Measurements from ENCODE around the gene SLC16A6. TPM values are rescaled to one million over a fixed set of nuclear protein-coding genes. Genes with fewer than 3 reads are reported as not detected.
A peak's percentile ranks its signal among the peaks of the same experiment; 100 is the strongest.
"Not testable (repeated sequence)": the region's sequence is repeated elsewhere in the genome, so short reads cannot be mapped to it uniquely, and the experiment has no call there.

The SLC16A6 gene
- total RNA-seq, 6 experiments from 2014 or later, result 0.12 to 0.56 (median 0.38) TPM

DNA sequence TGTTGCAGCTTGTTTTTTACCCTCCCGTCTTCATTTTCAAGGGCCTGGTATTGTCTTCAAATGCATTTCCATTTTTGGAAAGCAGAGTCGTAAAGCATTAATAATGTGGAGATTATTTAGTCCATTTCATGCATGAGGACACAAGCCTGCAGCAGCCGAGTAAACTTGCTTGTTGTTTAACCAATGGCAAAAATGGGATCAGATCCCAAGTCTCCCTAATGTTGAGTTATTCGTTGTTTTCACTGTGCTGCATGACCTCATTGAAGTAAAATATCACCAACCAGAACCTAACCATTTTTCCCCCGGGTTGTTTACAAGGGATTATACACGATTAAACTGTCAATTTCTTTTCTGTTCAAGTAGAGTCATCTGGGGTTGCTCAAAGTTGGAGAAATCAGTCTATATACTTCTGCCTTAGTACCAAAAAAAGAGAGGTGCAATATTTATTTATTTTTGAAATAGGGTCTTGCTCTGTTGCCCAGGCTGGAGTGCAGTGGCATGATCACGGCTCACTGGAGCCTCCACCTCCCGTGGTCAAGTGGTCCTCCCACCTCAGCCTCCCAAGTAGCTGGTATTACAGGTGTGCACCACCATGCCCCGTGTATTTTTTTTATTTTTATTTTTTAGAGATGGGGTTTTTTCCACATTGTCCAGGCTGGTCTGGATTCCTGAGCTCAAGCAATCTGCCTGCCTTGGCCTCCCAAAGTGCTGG lies 30.7 kb downstream of the SLC16A6 start:
- no peak for DNase-seq
- Mint-ChIP-seq H3K27me3 (ENCODE audit: insufficient read depth) (peaks cover under 1% of the 10 kb centered on the region; the same call in 1 of the 2 replicates), H3K9me3 (no peaks in the 10 kb centered on the region), H3K36me3 (ENCODE audit: low read depth) (peaks cover 5% of the 10 kb centered on the region), H3K27ac (peak overlapping the region; percentile 57; the same call in 1 of the 2 replicates), H3K4me1 (ENCODE audit: low read depth) (peaks cover 26% of the 10 kb centered on the region), H3K4me3 (peak overlapping the region; percentile 77)
- TF ChIP-seq, protein P1, sequence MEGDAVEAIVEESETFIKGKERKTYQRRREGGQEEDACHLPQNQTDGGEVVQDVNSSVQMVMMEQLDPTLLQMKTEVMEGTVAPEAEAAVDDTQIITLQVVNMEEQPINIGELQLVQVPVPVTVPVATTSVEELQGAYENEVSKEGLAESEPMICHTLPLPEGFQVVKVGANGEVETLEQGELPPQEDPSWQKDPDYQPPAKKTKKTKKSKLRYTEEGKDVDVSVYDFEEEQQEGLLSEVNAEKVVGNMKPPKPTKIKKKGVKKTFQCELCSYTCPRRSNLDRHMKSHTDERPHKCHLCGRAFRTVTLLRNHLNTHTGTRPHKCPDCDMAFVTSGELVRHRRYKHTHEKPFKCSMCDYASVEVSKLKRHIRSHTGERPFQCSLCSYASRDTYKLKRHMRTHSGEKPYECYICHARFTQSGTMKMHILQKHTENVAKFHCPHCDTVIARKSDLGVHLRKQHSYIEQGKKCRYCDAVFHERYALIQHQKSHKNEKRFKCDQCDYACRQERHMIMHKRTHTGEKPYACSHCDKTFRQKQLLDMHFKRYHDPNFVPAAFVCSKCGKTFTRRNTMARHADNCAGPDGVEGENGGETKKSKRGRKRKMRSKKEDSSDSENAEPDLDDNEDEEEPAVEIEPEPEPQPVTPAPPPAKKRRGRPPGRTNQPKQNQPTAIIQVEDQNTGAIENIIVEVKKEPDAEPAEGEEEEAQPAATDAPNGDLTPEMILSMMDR (IDR thresholded peaks at IDR 0.05), result no peak

DNA sequence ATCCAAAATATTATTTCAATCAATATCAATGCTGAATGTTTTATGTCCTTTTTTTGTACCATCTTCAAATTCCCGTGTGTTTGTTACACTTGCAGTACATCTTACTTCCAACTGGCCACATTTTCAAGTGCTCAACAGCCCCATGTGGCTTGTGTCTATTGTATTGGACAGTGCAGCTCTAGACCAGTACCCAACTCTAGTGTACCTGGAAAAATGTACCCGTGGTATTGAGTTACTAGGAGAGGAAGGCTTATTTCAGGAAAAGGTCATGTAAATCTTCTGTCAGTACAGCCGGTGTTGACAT lies 31.3 kb downstream of the SLC16A6 start:
- H3K36me3 Mint-ChIP-seq (ENCODE audit: low read depth); H3K27me3 Mint-ChIP-seq (ENCODE audit: insufficient read depth); H3K9me3 Mint-ChIP-seq: not testable (repeated sequence)
- H3K4me1 Mint-ChIP-seq (ENCODE audit: low read depth), result peaks cover 26% of the 10 kb centered on the region
- peak; percentile 9 for DNase-seq
- H3K4me3 Mint-ChIP-seq, result peak overlapping the region; percentile 77
- peak overlapping the region; percentile 57; the same call in 1 of the 2 replicates for H3K27ac Mint-ChIP-seq

DNA sequence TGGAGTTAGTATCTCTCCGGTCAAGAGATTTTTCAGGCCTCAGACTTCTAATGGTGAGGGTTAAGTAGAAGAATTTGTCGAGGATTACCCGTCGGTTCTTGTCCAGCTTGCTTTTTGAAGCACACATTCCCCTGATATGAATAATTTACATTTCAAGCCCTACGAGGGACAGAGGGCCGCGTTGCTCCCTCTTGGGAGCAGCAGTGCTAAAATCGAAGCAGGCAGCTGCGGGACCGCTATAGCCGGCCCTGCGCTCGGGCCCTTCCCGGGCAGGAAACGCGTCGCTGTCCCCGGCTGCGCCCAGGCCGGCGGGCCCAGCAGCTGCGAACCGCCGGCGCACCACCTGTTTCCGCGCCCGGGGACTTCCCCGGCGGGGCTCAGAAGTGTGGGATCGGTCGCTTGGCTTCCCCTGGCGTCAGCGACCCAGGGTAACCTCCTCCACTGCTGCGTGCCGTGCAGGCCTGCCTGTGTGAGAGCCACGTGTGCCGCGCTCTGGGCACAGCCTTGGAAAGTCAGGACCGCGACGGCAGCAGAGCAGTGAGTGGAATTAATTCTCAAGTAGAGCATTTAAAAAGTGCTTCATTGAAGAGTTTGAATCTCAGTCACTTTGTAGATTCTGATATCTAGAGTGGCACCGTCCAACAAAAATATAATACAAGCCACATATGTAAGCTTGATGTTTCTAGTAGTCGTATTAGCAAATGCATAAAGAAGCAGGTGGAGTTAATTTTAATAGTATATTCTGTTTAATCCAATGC lies 31.9 kb downstream of the SLC16A6 start:
- peaks cover 26% of the 10 kb centered on the region for H3K4me1 Mint-ChIP-seq (ENCODE audit: low read depth)
- H3K27me3 Mint-ChIP-seq (ENCODE audit: insufficient read depth); H3K9me3 Mint-ChIP-seq; DNase-seq; H3K36me3 Mint-ChIP-seq (ENCODE audit: low read depth): not testable (repeated sequence)
- TF ChIP-seq, protein P1 (IDR thresholded peaks at IDR 0.05), result peak; percentile 36
- peak overlapping the region; percentile 77 for H3K4me3 Mint-ChIP-seq
- peak overlapping the region; percentile 72 for H3K27ac Mint-ChIP-seq

DNA sequence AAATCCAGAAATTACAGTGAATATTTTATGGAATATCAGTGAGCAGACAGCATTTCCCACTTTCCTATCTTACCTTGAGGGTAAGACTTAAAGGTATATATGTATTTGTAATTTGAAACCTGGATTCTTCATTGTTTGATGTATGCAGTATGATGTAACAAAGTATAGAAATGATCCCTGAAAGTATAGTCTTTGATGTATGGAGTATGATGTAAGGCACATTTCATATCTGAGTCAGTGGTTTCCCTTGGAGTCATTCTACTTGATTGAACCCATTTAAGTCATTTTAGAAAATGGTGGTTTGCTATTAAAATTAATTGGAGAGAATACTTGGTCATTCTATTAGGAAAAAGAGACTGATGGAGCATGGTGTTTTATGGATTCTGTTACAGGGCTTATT lies 33.0 kb downstream of the SLC16A6 start:
- no peak for DNase-seq
- Mint-ChIP-seq H3K4me1 (ENCODE audit: low read depth) (peaks cover 23% of the 10 kb centered on the region), H3K9me3 (no peaks in the 10 kb centered on the region), H3K36me3 (ENCODE audit: low read depth) (peaks cover 10% of the 10 kb centered on the region), H3K27me3 (ENCODE audit: insufficient read depth) (peaks cover 2% of the 10 kb centered on the region; the same call in 1 of the 2 replicates), H3K27ac (peak overlapping the region; percentile 30), H3K4me3 (no peak overlapping the region)
- TF ChIP-seq, protein P1 (IDR thresholded peaks at IDR 0.05), result no peak

DNA sequence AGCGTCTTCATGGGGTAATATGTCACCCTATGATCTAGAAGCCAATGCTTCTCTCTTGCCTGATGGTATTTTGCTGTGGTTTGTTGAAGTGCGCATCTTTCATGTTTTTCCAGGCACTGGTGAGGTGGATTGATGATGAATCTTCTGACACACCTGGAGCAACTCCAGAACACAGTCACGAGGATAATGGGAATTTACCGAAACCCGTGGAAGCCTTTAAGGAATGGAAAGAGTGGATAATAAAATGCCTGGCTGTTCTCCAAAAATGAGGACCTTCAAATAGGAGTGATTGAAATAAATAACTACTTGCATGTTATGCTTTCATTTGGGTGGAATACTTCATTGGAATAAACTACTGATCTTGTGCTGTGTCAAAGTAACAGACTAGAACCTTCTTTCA lies 34.2 kb downstream of the SLC16A6 start:
- Mint-ChIP-seq H3K4me1 (ENCODE audit: low read depth) (peaks cover 18% of the 10 kb centered on the region), H3K36me3 (ENCODE audit: low read depth) (peaks cover 14% of the 10 kb centered on the region)
- not testable (repeated sequence) for H3K27ac Mint-ChIP-seq; H3K9me3 Mint-ChIP-seq; H3K4me3 Mint-ChIP-seq; DNase-seq; H3K27me3 Mint-ChIP-seq (ENCODE audit: insufficient read depth)

DNA sequence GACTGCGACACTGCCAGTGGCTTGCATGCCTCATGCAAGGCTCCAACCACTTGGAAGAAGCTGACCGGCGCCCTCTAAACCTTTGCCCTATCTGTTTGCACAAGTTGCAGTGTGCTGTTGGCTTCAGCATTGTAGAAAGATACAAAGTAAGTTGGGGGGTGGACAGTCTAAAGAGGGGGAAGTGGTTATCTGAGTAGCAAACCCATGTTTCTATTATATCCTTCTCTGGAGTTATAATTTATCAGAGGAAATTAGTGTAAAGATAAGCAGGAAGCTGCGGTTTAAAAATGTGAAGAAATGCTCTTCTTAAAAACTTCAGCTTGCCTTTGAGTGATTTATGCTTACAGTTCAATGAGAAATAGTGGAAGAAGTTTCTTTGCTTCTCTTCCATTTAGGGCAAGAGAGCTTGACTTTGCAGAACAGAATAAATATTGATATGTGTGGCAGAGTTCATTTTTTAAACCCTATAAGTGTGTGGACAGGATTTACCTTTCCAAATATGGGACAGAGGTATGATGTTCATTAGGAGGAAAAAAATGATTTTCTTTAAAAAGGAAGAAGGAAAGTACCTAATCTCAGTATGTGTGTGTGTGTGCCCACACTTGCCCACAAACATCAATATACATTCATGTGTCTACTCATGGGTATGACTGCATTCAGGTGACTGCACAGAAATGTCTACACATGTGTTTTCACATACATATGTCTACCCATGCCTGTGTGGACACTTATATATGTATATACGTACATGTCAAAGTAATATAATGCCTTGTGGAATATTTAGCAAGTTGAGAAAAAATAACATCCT lies 35.0 kb downstream of the SLC16A6 start:
- Mint-ChIP-seq H3K27me3 (ENCODE audit: insufficient read depth) (peaks cover 2% of the 10 kb centered on the region; the same call in 1 of the 2 replicates), H3K4me3 (no peak overlapping the region)

More for the DNA sequence above, 35.0 kb downstream of the SLC16A6 start:
- TF ChIP-seq, protein P1 (IDR thresholded peaks at IDR 0.05), result no peak
- H3K36me3 Mint-ChIP-seq (ENCODE audit: low read depth), result peaks cover 14% of the 10 kb centered on the region
- peaks cover 18% of the 10 kb centered on the region for H3K4me1 Mint-ChIP-seq (ENCODE audit: low read depth)
- no peak overlapping the region for H3K27ac Mint-ChIP-seq
- no peak for DNase-seq
- no peaks in the 10 kb centered on the region for H3K9me3 Mint-ChIP-seq

All from HFFc6 (cell line).